Uterus (tissue), 2 donors: ENCODE data around the gene NTRK2.

Experiments
- CTCF ChIP-seq, 4 experiments: fragments of 200-600 bp in 2 of 4; fragments of 450-650 bp in 2 of 4; sonication (generic) in 2 of 4; IDR thresholded peaks; one replicate each; pipeline ENCODE4 v1.5.1; 2016 to 2019; ENCODE audit warnings: antibody characterized with exemption in 4 of 4, mild to moderate bottlenecking in 2 of 4, moderate library complexity in 1 of 4
- POLR2A ChIP-seq, 2 donors: fragments of 450-650 bp; IDR thresholded peaks; one replicate each; pipeline ENCODE4 v1.6.1; 2016; ENCODE audit warnings: antibody characterized with exemption in 2 of 2, mild to moderate bottlenecking in 1 of 2, moderate library complexity in 1 of 2

GRCh38 chr9:84970432-84970831 is 300.9 kb downstream of the NTRK2 start:
- no peak for TF ChIP-seq CTCF (IDR thresholded peaks at IDR 0.05)
- no peak for TF ChIP-seq POLR2A (IDR thresholded peaks at IDR 0.05)
